Ascending aorta (tissue), 2 donors: Measurements from ENCODE around the gene COMMD7. TPM values are rescaled to one million over a fixed set of nuclear protein-coding genes. Genes with fewer than 3 reads are reported as not detected.

ENCODE experiments used
- DNase-seq, 2 donors: peaks; one replicate each; pipeline ENCODE4 v3.0.0-alpha.2; 2019; ENCODE audit warnings: low spot score in 2 of 2
- H3K27ac ChIP-seq, 2 donors: fragments of 200-600 bp; sonication (generic); one replicate each; pipeline ENCODE4 v1.5.1; 2016 to 2017; ENCODE audit warnings: mild to moderate bottlenecking in 1 of 2
- H3K27me3 ChIP-seq: fragments of 200-600 bp; sonication (generic); one replicate; pipeline ENCODE4 v1.5.1; 2017
- H3K36me3 ChIP-seq, 2 donors: fragments of 200-600 bp; sonication (generic); one replicate each; pipeline ENCODE4 v1.5.1; 2016
- H3K4me1 ChIP-seq, 2 donors: fragments of 200-600 bp; sonication (generic); one replicate each; pipeline ENCODE4 v1.5.1; 2016 to 2017; ENCODE audit warnings: mild to moderate bottlenecking in 1 of 2
- H3K4me3 ChIP-seq, 2 donors: fragments of 200-600 bp; sonication (generic); one replicate each; pipeline ENCODE4 v1.5.1; 2016 to 2017; ENCODE audit warnings: mild to moderate bottlenecking in 1 of 2
- H3K9me3 ChIP-seq, 2 donors: fragments of 200-600 bp; sonication (generic); one replicate each; pipeline ENCODE4 v1.5.1; 2016
- intact Hi-C: fragments of 100-400 bp; cut with DNase I; formaldehyde crosslinking; loops from one replicate; pipeline ENCODE4 v1.15.1; 2023
- total RNA-seq: library from RNA; depleted of rRNA; stranded (reverse); fragments of >200 nt; gene quantifications from one replicate; pipeline ENCODE4 v1.1.0, GENCODE V29; 2016
- TF ChIP-seq, protein P1 (sequence below), 3 experiments: fragments of 200-600 bp in 2 of 3; fragments of 450-650 bp in 1 of 3; sonication (generic) in 2 of 3; IDR thresholded peaks; one replicate each; pipeline ENCODE4 v1.5.1; 2016 to 2019; ENCODE audit warnings: antibody characterized with exemption in 3 of 3, mild to moderate bottlenecking in 1 of 3, moderate library complexity in 1 of 3

COMMD7 gene
- total RNA-seq, 1 donor from 2014 or later: 90.3 TPM

- no peak for DNase-seq
- no peaks in the 10 kb centered on the region for H3K4me1 ChIP-seq
- intact Hi-C loops: no loop called here
- no peak overlapping the region for H3K27ac ChIP-seq
- H3K9me3 ChIP-seq: no peaks in the 10 kb centered on the region
- H3K4me3 ChIP-seq: no peak overlapping the region
- H3K36me3 ChIP-seq: no peaks in the 10 kb centered on the region
- TF ChIP-seq, protein P1, sequence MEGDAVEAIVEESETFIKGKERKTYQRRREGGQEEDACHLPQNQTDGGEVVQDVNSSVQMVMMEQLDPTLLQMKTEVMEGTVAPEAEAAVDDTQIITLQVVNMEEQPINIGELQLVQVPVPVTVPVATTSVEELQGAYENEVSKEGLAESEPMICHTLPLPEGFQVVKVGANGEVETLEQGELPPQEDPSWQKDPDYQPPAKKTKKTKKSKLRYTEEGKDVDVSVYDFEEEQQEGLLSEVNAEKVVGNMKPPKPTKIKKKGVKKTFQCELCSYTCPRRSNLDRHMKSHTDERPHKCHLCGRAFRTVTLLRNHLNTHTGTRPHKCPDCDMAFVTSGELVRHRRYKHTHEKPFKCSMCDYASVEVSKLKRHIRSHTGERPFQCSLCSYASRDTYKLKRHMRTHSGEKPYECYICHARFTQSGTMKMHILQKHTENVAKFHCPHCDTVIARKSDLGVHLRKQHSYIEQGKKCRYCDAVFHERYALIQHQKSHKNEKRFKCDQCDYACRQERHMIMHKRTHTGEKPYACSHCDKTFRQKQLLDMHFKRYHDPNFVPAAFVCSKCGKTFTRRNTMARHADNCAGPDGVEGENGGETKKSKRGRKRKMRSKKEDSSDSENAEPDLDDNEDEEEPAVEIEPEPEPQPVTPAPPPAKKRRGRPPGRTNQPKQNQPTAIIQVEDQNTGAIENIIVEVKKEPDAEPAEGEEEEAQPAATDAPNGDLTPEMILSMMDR (IDR thresholded peaks at IDR 0.05): no peak
- H3K27me3 ChIP-seq: no peaks in the 10 kb centered on the region
These were observed 81.3 kb downstream of the COMMD7 start for GRCh38 chr20:32661820-32662528.

- intact Hi-C loops: no loop called here
- no peak overlapping the region for H3K4me3 ChIP-seq
- TF ChIP-seq, protein P1 (IDR thresholded peaks at IDR 0.05): no peak
These were observed 82.6 kb downstream of the COMMD7 start for GRCh38 chr20:32660661-32661060.

GRCh38 chr20:32656827-32657226 lies 86.4 kb downstream of the COMMD7 start:
- intact Hi-C loops: no loop called here
- no peak for DNase-seq
- TF ChIP-seq, protein P1 (IDR thresholded peaks at IDR 0.05): no peak
- H3K9me3 ChIP-seq: no peaks in the 10 kb centered on the region
- H3K27ac ChIP-seq: no peak overlapping the region
- H3K36me3 ChIP-seq: no peaks in the 10 kb centered on the region
- no peaks in the 10 kb centered on the region for H3K4me1 ChIP-seq
- no peak overlapping the region for H3K4me3 ChIP-seq
- H3K27me3 ChIP-seq: no peaks in the 10 kb centered on the region

More at GRCh38 chr20:32660661-32661060, 82.6 kb downstream of the COMMD7 start:
- H3K27ac ChIP-seq: no peak overlapping the region
- H3K36me3 ChIP-seq: no peaks in the 10 kb centered on the region
- no peaks in the 10 kb centered on the region for H3K4me1 ChIP-seq
- H3K9me3 ChIP-seq: no peaks in the 10 kb centered on the region
- DNase-seq: no peak
- H3K27me3 ChIP-seq: no peaks in the 10 kb centered on the region

- no peaks in the 10 kb centered on the region for H3K27me3 ChIP-seq
- no peak overlapping the region for H3K27ac ChIP-seq
- H3K4me3 ChIP-seq: no peak overlapping the region
- H3K4me1 ChIP-seq: no peaks in the 10 kb centered on the region
- no peaks in the 10 kb centered on the region for H3K9me3 ChIP-seq
- intact Hi-C loops: no loop called here
- TF ChIP-seq, protein P1 (IDR thresholded peaks at IDR 0.05): no peak
- DNase-seq: no peak
- H3K36me3 ChIP-seq: no peaks in the 10 kb centered on the region
These were observed 87.3 kb downstream of the COMMD7 start for GRCh38 chr20:32655903-32656512.

DNA sequence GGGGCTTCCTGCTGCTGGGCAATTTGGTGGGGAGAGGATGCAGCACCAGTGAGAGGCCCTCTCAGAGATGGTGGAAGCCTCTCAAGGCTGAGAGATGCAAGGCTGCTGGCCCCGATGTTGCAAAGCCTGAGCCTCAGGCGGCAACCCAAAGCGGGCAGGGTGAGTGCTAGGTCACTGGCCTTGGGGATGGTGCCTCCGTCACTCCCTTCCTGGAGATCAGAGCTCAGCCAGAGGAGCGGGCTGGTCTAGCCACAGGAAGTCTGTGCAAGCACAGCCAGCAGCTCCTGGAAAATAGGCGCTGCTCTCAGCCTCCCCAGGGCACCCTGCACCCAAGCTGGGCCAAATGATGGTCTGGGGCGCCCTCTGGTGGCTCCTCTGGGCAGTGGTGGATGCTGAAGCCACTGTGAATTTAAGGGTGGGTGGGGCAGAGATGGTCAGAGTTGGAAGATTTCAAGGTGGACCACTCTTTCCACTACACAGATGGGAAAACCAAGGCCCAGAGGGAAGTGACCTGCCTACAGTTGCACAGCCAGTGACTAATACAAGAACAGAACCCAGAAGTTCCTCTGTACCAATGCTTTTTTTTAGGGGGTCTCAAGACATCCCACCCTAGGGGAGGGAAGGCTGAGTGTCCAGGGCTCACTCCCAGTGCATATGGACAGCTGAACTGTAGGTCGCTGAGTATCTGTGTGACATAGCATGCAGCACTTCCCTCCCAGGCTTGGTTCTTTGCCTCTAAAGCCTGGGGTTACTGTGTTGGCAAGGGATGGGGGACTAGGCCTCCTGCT lies 90.3 kb downstream of the COMMD7 start:
- H3K9me3 ChIP-seq: no peaks in the 10 kb centered on the region
- no peak overlapping the region for H3K27ac ChIP-seq
- no peak overlapping the region for H3K4me3 ChIP-seq
- TF ChIP-seq, protein P1 (IDR thresholded peaks at IDR 0.05): peak; percentile 92 to 96 (median 93)
- H3K4me1 ChIP-seq: no peaks in the 10 kb centered on the region
- no peaks in the 10 kb centered on the region for H3K27me3 ChIP-seq
- intact Hi-C loops: loop anchor here (1.0 to 5.0 kb wide), 2 partner anchors 132 to 316 kb away; no protein-coding TSS in a partner anchor
- DNase-seq: peak; percentile 21 to 87
- H3K36me3 ChIP-seq: no peaks in the 10 kb centered on the region

Other genes starting within 250 kb of the COMMD7 start
- gene NOL4L, start 158.1 kb downstream of the COMMD7 start, total RNA-seq: 19.8 TPM
- not detected for gene C20orf203, start 69.5 kb downstream of the COMMD7 start, total RNA-seq
- 0.75 TPM for gene DNMT3B, start 18.9 kb upstream of the COMMD7 start, total RNA-seq
- gene MAPRE1, start 76.5 kb upstream of the COMMD7 start, total RNA-seq: 49.0 TPM
- not detected for gene EFCAB8, start 115.5 kb upstream of the COMMD7 start, total RNA-seq